HG03432 (cell line): ENCODE measurements around the gene ATG7.
"Not testable (repeated sequence)": the region's sequence is repeated elsewhere in the genome, so short reads cannot be mapped to it uniquely, and the experiment has no call there.

Source experiments
- ATAC-seq: cut with Tn5 transposase; IDR thresholded peaks from one replicate; pipeline ENCODE4 v1.9.1; 2021; ENCODE audit warnings: mild to moderate bottlenecking, moderate library complexity; ENCODE audit not compliant: unreplicated experiment

The ATG7 gene

DNA sequence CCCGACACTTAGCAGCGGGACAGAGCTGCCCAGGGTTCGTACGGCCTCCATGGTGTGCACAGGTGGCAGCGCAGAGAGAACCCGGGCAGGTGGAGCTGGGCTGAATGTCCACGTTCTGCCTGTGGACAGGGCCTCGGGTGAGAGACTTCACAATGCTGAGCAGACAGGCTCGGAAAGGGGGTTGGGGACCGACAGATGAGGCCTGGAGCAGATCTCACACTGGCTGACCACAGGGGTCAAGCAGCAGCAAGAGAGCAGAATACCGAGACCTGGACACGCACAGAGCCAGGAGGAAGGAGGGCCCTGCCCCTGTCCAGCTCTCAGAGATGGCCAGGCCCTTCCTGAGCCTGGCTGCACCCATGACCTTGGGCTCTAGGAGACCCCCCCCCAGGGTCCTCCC, 288.5 kb downstream of the ATG7 start:
- no peak for ATAC-seq

DNA sequence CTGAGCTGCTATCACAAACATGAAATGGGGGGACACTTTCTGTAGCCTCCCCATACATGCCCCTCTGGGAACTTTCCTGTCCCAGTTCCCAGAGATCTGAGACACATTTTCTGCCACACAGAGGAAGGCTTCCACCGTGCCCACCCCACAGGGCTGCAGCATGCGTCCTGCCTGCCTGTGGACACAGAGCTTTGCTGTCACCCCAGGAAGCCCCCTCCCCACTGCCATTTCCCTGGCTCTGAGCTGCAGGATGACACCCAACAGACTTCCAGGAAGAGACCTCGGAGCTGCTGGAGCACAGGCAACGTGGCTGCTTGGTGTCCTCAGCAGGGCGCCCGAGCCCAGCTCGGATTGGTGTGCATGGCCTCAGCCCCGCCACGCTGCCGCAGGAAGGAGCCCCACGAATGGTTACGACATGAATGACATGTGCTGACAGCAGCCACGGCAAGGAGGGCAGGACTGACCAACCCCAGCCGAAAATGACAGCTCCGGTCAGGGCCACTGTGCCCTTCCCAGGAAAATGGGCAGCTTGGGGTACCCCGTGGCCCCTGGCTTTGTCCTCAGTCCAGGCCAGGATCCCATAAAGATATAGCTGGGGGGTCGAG, 290.2 kb downstream of the ATG7 start:
- ATAC-seq = no peak

DNA sequence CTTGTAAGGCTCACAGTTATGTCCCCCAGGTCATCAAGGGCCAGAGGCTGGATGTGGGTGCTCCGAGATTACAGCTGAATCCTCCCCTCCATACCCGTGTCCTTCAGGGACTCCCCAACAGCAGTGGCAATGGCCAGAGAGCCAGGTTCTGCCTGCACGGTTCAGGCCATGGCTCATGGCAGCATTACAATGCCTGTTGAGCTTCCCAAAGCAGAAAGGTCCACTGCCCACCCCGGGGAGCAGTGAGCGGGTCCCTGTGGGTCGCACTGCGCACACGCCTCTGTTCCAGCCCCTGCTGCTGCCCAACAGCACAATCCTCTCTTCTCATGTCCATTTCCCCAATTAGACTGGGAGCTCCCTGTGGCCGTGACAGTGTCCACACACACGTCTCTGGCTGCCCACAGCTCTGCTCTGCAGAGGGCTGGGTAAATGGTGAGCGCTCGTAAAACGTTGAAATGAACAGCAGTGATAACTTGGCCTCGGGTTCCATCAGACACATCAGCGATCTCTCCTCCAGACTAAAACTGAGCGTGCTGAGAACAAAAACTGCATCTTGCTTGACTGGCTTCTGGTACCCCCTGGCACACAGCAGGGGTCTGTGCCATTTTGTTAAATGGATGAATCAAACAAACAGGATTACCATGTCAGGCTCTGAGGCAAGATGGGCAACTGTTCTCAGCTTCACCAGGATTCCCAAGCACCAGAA, 291.1 kb downstream of the ATG7 start:
- ATAC-seq = no peak

DNA sequence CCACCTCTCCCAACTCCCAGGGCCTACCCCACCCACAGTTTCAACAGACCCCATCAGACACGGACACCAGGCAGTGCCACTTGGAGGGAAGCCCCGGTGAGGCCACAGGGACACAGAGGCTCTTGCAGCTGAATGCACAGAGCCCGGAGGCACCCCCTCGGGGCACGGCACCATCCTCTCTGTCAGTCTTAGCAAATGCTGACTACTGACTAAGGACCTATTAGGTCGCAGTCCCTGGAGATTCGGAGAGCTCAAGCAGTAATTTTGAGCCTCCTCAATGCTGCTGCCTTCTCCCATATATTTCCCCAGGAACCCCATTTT, 291.6 kb downstream of the ATG7 start:
- ATAC-seq = no peak

DNA sequence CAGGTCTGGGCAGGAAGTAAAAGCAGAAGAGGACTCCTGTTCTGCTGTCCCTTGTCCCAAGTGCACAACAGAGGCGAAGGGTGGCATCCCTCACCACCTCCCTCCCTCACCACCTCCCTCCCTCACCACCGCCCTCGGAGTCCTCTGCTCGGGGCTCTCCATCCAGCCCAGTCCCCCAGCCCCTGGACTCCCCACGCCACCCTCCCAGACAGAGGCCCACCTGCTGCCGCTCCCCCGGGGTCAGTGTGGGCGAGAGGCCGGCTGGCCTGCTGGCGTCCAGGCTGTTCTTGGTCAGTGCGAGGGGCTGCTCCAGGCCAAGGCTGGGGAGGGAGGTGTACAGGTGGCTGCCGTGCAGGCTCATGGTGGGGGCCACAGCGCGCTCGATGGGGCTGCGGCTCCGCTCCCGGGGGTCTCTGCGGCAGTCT, 292.4 kb downstream of the ATG7 start:
- no peak for ATAC-seq

DNA sequence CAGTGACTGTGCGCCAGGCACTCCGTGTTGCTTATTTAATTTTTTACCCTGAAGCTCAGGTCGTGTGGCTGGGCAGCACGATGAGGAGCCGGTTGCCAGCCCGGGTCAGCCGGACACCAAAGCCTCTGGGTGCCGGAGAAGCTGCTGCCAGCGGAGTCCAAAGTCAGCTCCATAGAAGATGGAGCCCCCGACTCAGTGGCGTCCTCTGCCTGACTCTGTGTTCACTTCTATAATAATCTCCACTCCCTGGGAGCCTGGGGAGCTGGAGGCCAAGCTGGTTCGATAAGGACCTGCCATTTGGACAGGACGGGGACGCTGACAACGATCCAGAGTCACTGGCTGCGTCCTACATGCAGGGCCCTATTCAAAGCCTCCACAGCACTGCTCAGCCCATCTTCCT, 292.9 kb downstream of the ATG7 start:
- no peak for ATAC-seq

DNA sequence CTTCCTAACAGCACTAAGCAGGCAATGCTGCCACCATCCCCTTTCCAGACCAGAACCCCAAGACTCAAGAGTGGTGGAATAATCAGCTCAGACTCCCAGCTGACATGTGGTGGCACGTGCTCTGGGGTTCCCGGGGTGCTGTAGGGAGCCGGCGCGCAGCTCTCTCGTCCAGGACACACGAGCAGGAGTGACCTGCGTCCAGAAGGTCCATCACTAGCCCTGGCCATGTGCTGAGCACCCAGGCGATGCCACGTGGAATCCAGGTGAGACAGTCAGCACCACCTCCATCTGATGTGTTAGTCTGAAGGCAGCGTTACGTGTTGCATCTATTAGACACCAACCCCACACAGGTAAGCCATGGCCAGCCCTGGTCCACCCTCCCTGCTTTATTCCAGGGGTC, 293.3 kb downstream of the ATG7 start:
- no peak for ATAC-seq

DNA sequence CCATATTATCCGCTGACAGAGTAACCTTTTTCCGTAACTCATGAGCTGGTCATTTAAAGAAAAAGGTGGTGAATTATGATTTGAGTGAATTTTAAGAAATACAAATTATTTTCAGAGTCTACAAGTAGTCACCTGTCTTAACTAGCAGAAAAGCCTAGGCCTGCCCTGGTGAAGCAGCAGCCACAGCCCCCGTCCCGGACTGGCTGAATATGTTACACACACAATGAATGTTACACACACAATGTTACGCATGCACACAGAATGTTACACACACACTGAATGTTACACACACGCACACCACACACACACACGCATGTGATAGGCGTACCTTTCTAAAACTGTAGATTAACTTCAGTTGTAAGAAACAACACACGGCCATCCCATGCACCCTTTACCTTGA, 293.7 kb downstream of the ATG7 start:
- ATAC-seq = no peak

DNA sequence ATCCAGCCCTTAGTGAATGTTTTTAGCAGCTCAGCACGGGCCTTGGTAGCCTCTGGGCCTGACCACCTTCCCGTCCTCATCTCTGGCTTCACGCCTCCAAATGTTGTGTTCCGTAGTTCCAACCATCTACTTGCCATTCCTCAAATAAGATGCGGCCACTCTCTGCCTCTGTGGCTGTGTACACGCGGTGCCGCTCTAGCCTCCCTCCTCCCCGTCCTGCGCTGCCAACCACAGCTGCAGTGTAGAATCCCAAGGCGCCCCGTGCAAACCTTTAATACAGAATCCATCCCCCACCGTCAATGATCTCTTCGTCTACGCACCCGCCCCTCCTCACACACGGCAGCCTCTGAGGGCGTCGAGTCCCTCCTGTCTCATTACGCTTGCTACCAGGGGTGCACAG, 294.3 kb downstream of the ATG7 start:
- ATAC-seq = no peak

DNA sequence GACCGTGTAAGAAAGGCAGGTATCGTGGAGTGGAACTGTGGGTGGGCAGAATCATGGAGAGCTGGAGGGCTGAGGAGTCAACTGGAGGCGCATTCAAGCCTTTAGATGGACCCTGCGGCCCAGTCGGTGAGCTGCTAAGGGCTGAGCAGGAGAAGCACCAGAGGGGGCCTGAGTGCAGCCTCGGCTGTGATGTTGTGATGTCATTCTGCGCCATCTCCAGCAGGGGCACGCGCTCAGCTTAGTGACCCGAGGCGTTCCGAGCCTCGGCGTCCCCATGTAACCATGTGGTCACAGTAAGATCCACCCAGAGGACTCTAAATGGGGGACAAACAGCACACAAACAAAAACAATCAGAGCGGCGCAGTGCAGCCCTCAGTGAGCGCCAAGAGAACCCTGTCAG, 294.7 kb downstream of the ATG7 start:
- no peak for ATAC-seq

DNA sequence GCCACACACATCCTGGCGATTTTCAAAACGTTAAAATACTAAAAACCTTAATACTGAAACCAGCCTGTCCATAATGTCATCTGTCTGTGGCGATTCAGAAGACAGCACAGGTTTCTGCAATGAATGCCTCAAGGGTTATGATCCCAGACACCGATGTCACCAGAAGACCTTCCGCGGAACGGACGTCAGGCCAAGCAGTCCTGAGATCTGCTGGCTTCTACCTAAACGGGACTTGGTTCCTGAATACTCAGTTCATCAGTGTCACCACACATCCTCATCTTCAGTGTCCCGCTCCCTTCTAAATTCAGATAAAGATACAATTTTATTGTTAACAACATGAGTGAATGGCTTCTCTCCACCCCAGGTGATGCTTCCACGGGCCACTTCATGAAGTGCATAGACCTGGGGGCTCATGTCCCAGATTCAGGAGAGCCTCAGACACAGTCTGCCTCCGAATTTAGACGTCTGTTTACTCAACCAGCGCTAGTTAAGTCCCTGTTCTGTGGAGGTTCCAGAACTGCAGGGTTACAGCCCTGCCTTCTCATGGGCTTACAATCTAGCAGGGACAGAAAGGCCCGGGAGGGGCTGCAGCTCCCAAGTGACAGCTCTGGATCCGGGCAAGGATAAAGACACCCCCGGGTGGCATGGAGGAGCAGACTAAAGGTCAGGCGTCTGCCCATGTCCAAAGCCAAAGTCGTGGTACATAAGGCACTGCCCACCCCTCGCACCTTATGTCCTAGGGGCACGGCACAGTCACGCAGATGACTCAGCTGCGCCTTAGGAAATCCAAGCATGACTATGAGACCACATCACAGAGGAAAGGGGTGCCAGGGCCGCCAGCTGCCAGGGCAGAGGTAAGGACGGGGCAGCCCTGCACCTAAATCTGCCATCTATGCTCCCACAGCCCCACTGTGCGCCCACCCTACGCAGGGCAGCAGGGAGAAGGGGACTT, 295.6 kb downstream of the ATG7 start:
- ATAC-seq = no peak

DNA sequence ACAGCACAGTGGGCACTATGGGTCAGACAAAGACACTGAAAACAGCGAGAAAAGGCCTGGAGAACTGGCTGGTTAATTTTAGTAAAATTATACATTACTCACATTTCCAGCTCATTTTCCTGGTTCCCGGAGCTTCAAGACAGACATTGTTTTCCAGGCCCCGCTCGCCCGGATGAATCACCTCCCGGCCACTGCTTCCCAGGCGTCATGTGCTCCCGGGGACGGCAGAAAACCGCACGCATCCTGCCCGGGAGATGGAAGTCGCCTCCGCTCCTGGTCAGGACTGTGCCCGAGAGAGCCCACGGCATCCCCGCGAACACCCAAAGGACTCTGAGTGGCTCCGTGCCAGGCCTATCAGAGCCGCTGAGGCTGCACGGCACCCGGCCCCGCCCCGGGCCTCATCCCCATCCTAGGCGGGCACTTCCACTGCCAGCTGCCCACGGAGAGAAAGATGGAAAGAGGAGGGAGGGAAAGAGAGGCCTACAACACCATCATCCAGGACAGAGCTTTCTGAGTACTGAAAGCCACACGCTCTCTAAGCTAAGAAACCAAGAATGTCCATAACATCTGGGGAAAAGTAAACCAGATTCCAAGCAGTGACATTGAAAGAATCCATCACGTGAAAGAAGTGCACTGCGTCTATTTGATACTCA, 296.4 kb downstream of the ATG7 start:
- ATAC-seq = no peak

DNA sequence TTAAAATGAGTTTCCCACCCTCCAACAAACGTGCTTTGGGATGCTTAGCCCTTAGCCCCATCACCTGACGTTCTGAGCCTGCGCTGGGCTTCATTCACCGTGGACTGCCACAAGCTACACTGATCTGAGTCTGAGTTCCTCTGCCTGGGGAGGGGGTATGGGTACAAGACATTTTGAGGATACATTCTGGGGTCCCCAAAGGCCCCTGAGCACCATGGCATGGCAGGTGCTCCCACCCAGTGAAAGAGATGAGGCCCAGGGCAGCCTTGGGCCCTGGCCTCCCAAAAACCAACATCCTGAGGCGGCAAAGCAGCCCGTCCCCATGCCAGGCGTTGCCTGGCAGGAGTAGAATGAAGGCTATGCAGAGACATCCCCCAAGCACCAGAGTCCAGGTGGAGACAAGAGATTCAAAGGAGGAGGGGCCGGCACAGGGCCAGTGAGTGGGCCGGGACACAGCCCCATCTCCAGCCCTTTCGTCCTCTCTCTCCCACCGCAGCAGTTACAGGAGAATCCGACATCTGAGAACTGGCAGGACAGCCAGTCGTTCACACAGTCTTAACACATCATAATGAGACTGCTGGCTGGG, 297.1 kb downstream of the ATG7 start:
- no peak for ATAC-seq

DNA sequence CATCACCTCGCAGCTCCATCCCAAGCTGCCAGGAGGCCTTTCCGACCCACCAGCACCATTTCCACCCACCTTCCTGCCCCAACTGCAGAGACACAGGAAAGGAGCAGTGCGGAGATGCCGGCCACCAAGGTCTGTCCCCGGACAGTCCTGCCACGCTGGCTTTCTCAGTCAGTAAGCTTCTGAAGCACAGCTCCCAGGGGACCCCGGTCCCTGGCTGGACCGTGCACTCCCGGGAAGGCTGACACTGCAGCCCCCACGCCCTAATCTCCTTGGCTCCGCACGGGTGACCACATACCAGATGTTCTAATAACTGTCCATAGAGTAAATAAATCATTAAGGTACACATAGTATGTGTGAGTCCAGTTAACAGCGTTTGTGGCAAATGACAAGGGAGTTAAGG, 298.1 kb downstream of the ATG7 start:
- no peak for ATAC-seq

DNA sequence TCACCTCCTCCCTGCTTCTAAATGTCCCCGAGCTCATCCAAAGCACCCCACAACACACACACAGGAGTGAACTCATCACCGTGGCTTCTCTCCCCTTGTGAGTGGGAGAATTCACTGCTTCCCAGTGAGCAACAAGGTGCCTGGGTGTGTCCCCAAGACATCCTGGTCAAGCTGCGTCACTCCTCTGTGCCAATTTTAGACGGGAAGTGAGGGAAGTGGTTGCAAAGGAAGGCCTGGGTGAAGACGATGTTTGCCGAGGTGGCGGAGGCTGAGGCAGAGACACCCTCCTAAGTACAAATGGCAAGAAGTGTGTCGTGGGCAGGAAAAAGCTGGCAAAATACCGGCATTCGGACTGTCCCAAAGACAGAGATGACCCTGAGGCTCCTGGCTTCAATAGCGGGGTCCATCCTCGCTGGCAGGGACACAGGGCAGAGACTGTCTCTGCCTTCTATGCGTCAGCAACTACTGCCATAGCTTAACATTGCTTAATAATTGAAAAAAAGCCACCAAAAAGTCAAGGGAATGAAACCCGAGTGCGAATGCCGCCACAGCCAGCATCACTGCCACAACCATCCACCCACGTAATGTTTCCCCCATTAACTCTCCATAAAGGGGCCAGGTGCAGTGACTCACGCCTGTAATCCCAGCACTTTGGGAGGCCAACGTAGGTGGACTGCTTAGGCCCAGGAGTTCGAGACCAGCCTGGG, 298.7 kb downstream of the ATG7 start:
- ATAC-seq = no peak

DNA sequence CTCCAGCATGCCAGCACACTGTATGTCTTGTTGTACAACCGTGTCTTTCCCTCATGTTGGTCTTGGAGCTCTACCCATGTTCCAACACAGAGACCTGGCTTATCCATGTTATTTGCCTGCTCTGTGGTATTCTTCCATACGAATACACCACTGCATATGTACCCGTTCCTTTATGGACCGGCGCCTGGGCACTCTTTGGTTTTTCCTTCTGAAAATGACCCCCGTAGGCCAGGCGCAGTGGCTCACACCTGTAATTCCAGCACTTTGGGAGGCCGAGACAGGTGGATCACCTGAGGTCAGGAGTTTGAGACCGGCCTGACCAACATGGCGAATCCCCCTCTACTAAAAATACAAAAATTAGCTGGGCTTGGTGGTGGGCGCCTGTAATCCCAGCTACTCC, 300.5 kb downstream of the ATG7 start:
- not testable (repeated sequence) for ATAC-seq

DNA sequence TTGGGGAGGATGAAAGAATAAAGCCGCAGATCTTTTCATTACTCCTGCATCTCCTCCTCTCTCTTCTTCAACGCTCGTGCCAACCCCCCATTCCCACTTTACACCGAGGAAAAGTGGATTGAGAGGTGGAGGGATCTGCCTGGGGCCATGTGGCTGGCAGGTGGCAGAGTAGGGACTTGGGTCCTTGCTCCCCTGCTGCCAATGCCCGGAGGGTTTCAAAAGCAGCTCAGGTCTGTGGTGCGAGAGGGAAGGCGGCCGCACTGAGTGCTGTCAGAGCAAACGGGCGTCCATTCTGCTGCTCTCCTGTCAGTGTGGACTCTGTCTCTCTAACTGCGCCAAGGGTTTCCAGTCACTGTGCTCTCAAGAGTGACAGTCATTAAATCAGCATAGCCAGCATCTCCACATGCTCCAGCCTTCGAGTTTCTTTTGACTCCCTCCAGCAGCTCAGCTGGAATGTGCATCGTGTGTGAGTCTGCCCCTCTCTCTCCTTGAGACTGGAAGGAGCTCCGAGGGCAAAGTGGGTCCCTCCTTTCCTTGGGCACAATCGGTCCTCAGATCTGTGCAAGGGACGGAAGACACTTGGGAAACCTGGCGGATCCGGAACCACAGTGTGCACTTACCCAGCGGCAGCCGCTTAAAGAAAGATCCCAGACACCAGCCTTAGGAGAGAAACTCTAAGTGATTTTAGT, 302.9 kb downstream of the ATG7 start:
- ATAC-seq = no peak

DNA sequence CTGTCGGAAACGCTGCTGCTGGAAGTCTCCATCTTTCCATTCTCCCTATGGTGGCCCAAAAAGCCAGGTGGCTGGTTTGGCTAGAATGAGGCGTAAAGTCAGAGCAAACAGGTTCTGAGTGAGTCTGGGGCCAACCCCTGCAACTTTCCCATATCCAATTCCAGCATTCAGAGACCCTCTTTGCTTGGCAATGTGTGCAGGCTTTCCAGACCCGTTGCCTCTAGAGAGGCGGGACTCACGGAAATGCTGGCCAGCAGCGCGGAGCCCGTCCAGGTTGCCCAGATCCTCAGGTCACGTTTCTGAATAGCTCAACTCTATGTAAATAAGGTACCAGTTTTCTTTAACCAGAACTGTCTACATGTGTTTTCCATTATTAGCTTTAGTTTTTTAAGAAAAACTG, 303.5 kb downstream of the ATG7 start:
- ATAC-seq = no peak

DNA sequence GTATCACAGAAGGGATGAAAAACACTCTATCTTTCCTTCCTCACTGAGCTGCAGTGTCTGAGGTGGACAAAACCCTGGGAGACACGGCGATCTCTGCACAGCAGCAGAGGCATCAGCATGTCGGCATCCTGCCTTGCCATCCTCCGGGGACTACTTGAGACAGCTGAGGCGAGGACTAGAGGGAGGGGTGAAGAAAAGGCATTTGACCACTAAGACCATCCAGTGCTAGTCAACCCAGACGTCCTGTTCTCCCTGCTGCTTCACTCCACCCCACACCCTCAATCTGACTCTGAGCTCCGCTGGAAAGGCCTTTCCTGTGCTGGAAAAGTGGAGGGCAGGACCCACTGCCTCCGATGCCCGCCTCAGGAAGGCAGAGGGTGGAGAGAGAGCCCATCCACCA, 304.3 kb downstream of the ATG7 start:
- ATAC-seq = no peak

DNA sequence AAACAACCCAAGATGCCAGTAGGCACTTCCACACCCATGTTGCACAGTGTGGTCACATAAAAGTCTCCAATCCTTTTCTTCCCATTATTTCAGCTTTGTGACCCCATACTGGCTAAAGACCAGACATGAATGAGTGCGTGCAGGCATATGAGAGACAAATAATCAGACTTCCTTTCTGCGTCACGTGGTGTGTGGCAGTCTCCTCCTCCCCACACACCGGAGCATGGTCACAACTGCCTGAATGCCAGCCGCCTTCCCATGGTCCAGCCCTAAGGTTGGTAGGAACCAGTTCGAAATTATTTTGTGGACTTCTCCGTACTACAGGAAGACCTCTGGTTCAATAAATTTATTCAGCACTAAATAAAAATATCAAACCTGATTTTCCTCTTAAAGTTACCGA, 306.0 kb downstream of the ATG7 start:
- no peak for ATAC-seq
